Skin epidermis (tissue), 12 donors: ENCODE measurements around the gene ASPSCR1.

Source experiments
- H3K27ac ChIP-seq, 21 experiments: fragments of 200-600 bp; sonication (generic) in 11 of 21; one replicate each; pipeline ENCODE4 v1.5.0; 2020; ENCODE audit warnings: mild to moderate bottlenecking in 3 of 21, inconsistent platforms in 2 of 21, moderate library complexity in 2 of 21
- H3K4me3 ChIP-seq, 7 experiments: fragments of 200-600 bp; sonication (generic) in 2 of 7; one replicate each; pipeline ENCODE4 v1.5.0; 2020; ENCODE audit warnings: inconsistent platforms in 2 of 7, mild to moderate bottlenecking in 2 of 7, moderate library complexity in 1 of 7

Gene ASPSCR1

DNA sequence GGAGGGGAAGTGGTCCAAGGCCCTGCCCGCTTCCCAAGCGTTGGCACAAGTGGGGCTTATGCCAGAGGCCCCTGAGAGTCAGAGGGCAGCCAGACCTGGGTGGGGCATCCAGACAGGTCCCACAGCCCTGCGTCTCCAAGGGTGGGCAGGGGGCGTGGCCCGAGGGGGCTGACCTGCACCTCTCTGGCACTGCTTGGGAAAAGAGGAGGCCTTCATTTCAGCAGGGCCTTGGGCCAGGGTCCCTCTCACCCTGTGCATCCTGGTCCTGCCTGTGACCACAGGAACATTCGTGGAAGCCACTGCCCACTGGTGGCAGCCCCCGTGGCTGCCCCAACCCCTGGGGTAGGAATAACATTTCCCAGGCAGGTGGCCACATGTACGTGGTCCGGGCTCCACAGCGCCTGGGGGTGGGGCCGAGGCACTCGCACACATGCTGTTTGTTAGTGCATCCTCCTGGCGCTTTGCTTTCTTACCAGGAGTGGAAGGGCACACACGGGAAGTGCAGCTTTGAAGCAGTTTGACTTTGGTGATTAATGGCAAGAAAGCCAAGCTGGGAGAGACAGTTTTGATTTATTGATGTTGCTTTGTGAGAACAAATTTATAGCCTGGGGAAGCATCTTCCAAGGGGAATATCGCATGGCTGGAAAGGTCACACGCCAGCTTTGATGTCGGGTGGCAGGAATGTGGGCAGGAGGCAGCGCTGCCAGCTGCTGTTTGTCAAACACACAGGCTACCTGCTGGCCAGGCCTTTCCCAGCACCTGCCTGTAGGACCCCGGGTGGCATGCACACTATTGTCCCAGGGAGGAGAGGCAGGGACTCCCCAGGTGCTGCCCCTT, 40.9 kb downstream of the ASPSCR1 start:
- Histone ChIP-seq H3K4me3 (no peak overlapping the region), H3K27ac (no peak overlapping the region)

DNA sequence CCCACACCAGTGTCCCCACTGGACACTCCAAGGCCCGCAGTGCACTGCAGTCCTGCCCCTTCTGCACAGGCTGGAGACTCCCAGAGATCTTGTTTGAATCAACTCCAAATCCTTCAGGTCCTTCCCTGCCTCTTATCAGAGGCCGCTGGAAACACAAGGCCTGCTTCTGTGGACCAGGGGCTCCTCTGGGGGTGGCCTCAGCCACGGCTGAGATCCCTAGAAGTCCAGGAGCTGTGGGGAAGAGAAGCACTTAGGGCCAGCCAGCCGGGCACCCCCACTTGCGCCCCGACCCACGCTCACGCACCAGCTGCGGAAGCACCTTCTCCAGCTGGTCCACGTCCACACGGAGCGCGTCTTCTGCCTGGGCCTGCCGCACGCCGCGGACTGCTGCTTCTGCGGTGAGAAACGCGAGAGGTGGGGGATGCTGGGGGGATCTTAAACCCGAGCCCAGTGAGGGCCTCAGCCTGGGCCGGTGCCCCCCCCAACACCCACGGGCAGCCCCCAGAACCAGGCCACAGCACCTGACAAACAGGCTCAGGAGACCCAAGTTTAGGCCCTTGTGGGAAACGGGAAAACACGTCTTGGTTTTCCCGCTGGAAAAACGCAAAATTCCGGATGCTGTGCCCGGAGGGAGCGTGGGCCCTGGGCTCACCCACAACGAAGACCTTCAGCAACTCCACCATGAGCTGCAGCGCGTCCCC, 41.7 kb downstream of the ASPSCR1 start:
- no peak overlapping the region for H3K4me3 ChIP-seq
- H3K27ac ChIP-seq: no peak overlapping the region

DNA sequence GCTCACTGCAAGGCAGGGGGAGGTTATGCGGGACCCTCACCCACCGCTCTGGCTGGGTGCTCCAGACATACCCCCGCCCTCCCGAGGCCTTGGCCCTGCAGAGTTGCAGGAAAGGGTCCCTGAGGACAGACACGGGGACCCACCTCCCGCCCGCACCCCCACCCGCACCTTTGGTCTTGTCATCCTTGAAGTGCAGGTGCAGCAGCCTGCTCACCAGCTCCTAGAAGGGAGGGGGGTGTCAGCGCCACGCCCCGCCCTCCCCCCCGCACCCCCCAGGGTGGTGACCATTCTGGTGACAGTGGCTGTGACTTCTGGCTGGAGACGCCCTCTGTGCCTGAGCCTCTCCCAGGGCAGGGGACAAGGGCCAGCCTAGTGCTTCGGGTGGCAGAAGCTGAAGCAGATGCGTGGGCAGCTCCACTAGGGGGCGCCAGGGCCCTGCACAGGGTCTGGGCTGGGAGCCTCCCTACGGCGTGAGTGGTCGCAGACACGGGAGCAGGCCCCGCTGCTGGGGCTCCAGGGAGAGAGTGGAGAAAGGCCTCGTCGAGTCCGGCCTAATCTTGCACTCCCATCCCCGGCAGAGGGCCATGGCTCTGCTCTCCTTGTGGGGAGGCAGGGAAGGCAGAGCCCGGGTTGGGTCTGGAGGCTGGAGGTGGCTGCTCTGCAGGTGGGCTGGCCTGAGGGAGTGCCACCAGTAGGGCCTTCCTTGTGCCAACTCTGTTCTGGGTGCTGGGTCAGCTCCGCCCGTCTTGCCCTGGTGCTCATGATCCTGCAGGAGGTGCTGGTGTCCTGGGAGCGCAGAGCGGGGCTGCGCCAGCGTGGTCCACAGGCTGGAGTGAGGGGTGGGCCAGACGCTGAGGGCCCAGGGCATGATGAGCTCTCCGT, 42.5 kb downstream of the ASPSCR1 start:
- Histone ChIP-seq H3K27ac (no peak overlapping the region), H3K4me3 (no peak overlapping the region)

DNA sequence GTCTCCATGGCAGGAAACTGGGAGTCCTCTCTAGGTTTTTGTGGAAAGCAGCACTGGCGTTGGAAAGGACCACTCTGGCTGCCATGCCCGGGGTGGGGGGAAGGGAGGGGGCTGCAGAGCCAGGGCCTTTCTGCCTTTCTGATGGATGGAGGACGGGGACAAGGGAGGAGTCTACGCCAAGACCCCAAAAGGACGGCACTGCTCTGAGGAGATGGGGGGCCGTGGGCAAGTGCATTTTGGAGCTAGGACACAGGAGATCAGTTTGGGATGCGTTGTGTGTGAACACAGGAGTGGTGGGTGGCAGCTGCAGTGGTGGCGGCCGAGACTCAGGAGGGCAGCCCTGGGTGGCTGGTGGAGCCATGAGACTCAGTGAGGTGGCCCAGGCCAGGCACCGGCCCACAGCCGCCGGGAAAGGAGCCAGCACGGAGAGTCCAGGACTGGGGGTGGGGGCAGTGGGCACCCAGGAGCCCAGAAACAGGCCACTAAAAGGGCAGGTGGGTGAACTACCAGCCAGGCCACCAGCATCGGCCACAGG, 43.2 kb downstream of the ASPSCR1 start:
- no peak overlapping the region for H3K27ac ChIP-seq
- H3K4me3 ChIP-seq: no peak overlapping the region

DNA sequence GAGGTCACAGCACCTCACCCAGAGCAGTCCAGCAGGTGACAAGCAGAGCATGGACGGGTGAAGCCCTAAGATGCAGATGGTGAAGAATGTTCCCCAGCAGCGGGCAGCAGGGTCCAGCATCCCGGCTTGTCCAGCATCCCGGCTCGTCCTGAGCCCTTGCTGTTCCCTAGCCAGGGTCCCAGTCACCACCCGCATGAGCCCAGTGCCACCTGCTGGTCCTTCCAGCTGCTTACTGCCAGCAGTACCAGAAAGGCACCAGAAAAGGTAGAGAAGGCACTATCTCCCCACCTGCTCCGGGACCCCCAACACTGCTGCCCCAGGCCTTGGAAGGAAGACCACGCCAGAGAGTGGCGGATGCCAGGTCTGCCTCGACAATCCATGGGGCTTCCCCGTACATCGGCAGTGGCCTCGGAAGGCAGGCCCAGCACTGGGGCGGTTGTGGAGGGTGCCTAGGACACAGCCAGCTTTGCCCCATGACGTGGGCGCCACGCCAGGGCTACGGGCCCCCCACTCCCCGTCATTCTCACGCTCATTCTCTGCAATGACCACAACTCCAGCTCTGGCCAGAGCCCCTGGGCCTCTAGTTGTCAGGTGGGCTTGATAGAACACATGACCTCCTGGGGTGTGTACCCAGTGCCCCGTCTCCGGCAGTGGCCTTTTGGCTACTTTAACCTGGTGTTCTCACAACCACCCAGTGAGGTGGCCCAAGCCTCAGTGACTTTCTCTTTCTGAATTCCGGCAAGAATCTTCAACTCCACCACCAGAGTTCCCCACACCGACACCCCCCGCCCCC, 43.9 kb downstream of the ASPSCR1 start:
- peak overlapping the region in 5 of 7 experiments; percentile 66 to 99 (median 69) for H3K4me3 ChIP-seq
- H3K27ac ChIP-seq: peak overlapping the region in 8 of 21 experiments; percentile 58 to 87 (median 80)

DNA sequence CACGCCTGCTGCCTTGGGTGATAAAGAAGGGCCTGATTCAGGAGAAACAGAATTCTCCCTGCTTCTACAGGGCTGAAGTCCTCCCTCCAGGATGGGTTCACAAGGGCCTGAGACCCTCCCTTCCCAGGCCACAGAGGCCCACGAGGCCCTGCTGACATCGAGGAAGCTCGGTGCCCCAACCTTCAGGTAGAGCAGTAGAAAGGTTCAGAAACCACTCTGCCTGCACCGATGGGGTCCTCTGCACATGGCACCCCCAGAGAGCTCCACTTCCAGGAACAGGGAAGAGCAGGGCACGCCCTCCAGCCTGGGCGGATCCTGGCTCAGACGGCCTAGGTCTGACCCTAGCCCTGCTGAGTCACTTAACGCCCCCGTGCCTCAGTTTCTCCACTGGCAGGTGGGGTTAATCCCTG, 44.5 kb downstream of the ASPSCR1 start:
- Histone ChIP-seq H3K27ac (peak overlapping the region in 18 of 21 experiments; percentile 40 to 87 (median 79)), H3K4me3 (peak overlapping the region; percentile 66 to 99 (median 70))

DNA sequence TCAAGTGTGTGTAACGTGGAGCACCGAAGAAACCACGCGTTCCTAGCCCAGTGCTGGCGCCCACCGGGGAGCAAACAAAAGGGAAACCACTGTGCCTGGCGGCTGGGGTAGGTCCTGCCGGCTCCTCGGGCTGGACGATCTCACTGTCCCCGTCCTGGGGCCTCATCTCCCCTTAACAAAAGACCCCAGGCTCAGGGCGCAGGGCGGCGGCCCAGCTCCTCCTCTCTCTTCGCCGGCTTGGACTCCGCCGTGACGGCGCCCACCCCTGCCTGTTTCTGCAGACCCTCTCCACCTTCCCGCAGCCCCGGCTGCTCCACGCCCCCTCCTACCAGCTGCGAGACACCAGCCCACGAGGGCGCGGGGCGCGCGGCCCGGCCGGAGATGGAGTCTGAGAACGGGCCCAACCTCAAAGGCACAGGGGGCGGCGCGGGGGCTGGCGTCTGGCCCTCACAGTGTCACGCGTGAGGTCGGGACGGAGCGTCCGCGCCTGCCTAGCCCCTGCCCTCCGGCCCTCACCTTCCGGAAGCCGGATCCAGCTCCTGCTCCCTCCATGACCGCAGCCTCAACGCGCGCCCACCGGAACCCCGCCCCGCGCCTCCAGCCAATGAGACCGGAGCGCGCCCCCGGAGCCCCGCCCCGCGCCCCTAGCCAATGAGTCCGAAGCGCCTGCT, 45.0 kb downstream of the ASPSCR1 start, which contains the start of gene CENPX:
CENPX (minus strand) TSS at position 569 of the 671 bp plus-strand sequence; CDS start at position 552, 17 bp downstream.
- Histone ChIP-seq H3K27ac (peak within 1 kb of the TSS; percentile 40 to 87 (median 77)), H3K4me3 (peak within 1 kb of the TSS; percentile 66 to 99 (median 79))

DNA sequence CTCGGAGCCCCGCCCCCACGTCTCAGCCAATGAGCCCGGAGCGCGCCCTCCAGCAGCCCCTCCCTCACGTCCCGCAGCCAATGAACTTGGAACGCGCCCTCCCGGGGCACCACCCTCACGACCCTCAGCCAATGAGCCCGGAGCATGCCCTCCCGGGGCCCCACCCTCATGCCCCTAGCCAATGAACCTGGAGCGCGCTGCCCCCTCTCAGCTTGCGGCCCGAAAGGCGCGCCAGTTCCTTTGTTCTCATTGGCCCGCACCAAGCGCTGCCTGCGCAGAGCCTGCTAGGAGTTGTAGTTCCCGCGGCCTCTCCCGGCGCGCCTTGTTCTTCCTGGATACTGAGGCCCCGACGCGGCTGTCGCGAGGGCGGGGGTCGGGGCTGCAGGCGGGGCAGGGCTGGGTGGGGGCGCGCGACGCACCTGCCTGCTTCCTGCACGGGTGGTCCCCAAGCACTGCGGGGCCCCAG, 45.6 kb downstream of the ASPSCR1 start, which contains the start of gene LRRC45:
LRRC45 (plus strand) TSS at position 325 of the 466 bp plus-strand sequence. CDS start 339 bp downstream, outside the sequence.
- peak within 1 kb of the TSS; percentile 66 to 99 (median 79) for H3K4me3 ChIP-seq
- H3K27ac ChIP-seq: peak within 1 kb of the TSS; percentile 40 to 87 (median 77)

DNA sequence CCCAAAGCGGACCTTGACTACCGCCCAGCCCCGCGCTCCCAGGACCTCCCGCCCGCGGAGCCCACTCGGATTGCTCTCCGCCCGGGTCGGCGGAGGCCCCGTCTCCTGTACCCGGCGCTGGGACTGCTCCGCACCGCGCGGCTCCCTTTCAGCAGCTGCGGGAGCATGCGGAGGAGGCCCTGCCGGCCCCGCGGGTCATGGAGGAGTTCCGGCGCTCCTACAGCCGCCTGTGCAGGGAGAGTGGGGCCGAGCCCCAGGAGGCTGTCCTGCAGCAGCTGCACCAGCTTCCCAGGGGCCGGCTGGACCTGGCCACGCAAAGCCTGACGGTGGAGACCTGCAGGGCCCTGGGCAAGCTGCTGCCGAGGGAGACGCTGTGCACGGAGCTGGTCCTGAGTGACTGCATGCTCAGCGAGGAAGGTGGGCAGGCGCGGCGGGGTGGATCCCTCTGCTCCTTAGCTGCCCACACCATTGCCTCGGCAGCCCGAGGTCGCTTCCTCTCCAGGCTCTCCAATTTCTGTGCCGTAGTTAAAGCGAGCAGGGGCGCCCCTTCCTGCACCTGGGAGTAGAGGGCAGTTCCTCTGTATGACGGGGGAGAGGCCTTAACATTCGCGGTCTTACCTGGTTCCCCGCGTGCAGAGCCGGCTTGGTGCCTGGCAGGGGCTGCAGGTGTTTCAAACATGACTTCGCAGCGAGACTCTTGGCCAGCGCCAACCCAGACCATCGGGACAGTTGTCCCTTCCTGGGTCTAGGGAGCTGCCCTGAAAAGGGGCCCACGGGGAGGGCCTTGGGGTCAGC, 46.2 kb downstream of the ASPSCR1 start:
- H3K27ac ChIP-seq: peak overlapping the region in 18 of 21 experiments; percentile 20 to 87 (median 68)

DNA sequence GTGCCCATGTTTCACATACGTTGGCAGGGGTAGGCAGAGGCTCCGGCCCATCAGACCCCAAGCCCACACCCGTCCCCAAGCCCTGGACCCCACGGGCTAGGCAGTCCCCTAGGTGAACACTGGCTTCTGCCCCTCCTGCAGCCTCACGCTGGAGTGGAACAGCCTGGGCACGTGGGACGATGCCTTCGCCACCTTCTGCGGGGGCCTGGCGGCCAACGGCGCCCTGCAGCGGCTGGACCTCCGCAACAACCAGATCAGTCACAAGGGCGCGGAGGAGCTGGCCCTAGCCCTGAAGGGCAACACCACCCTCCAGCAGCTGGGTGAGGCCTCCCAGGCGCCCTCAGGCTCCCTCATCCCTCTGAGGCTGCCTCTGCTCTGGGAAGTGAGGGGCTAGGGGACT, 47.4 kb downstream of the ASPSCR1 start:
- Histone ChIP-seq H3K27ac (no peak overlapping the region), H3K4me3 (no peak overlapping the region)

More for the DNA sequence above, 46.2 kb downstream of the ASPSCR1 start:
- peak overlapping the region; percentile 66 to 89 (median 71) for H3K4me3 ChIP-seq

DNA sequence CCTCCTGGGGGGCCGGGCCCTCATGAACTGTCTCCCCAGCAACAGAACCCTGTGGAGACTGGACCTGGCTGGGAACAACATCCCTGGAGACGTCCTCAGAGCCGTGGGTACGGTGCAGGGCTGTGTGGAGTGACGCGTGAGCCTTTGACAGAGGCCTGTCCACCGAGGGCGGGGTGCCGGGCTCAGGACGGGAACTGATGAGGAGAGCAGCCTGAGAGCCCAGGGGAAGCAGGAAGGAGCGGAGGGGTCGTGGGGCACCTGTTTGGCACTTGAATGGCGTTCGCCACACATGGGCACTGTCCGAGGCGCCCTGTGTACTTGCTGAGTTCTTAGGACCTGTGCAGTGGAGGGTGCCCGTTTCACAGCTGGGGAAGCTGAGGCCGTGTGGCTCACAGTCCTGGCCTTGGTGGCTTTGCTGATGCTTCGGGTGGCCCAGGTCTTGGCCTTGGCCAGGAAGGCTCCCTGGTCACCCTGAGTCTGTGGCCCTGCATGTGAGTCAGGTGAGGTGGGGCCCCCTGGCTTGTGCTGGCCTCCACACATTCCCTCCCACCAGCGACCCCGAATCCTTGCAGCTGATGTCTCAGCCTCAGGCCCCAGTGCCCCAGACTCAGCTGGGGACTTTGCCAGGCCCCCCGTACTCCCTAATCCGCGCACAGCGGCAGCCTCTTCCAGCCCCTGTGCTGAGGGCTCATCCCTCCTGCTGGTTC, 48.1 kb downstream of the ASPSCR1 start:
- Histone ChIP-seq H3K4me3 (no peak overlapping the region), H3K27ac (no peak overlapping the region)

DNA sequence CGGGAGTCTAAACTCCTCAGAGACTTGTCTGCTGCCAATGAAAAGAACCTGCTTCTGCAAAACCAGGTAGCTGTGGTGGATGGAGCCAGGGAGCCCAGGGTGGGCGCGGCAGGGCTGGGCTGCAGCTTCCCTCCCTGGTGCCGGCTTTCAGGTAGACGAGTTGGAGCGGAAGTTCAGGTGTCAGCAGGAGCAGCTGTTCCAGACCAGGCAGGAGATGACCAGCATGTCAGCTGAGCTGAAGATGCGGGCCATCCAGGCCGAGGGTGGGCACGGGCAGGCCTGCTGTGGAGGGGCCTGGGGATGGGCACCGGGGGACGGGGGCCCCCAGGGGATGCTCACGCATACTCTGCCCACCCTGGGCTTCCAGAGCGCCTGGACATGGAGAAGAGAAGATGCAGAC, 50.8 kb downstream of the ASPSCR1 start:
- Histone ChIP-seq H3K27ac (no peak overlapping the region), H3K4me3 (no peak overlapping the region)

DNA sequence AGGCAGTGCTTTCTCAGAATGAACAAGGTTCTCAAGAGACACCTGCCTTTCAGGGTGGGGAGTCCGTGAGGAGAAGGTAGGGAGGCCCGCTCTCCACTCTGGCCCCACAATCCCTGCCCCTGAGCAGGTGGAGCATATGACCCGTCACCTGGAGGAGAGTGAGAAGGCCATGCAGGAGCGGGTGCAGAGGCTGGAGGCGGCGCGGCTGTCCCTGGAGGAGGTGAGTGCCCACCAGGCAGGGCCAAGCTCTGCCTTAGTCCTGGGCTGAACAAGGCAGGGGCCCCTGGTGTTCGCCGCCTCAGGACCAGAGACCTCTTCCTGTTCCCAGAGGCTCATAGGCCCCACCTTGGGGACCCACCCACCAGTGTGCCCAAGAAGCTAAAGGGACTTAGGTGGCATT, 51.5 kb downstream of the ASPSCR1 start:
- Histone ChIP-seq H3K27ac (no peak overlapping the region), H3K4me3 (no peak overlapping the region)

DNA sequence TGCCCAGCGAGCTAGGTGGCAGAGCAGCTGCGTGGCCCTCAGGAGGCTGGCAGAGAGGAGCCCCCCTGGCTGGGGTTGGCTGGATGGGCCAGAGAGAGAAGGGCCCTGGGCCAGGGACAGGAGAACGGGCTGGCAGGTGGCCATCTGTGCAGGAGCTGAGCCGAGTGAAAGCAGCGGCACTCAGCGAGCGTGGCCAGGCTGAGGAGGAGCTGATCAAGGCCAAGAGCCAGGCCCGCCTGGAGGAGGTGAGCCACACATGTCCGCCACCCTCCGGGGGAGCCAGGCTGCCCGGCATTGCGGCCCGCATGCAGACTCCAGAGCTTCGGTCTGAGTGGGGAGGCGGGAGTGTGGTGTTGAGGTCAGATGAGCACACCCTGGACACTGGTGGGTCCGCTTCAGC, 52.0 kb downstream of the ASPSCR1 start:
- H3K4me3 ChIP-seq: no peak overlapping the region

DNA sequence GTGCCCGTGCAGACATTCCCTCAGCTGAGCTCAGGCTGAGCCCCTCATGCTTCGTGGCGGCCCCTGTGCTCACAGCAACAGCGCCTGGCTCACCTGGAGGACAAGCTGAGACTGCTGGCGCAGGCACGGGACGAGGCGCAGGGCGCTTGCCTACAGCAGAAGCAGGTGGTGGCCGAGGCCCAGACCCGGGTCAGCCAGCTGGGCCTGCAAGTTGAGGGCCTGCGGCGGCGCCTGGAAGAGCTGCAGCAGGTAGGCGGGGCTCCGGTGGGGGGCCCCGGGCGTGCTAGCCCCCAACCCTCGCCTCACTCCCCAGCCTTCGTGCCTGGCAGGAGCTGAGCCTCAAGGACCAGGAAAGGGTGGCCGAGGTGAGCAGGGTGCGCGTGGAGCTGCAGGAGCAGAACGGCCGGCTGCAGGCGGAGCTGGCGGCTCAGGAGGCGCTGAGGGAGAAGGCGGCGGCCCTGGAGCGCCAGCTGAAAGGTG, 52.6 kb downstream of the ASPSCR1 start:
- H3K27ac ChIP-seq: peak overlapping the region in 1 of 21 experiments; percentile 50
- H3K4me3 ChIP-seq: peak overlapping the region in 3 of 7 experiments; percentile 46 to 49 (median 49)

More for the DNA sequence above, 52.0 kb downstream of the ASPSCR1 start:
- no peak overlapping the region for H3K27ac ChIP-seq
